ENCODE data around the gene DDTL.

DNA sequence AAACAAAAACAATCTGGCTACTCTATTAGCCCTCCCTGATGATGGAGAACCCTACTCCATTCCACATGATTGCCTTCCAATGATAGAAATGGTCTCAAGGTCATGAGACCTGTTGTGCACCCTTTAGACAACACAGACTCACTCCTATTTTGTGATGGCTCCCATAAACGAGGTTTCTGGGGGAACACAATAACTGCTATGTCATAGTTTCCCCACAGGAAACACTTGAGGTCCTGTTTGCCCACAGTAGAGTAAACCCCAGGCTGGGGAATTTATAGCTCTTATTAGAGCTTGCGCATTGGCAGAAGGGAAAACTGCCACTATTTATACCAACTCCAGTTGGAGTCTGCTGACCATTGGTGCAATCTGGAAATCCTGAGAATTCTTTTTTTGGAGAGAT lies 43.8 kb upstream of the DDTL start:
- TF ChIP-seq POLR2A (IDR thresholded peaks at IDR 0.05) (no peak), CTCF (IDR thresholded peaks at IDR 0.05) (no peak)
